GM23338 (cell line): ENCODE data around the gene OSBPL10. TPM values are rescaled to one million over a fixed set of nuclear protein-coding genes. Genes with fewer than 3 reads are reported as not detected.

Source experiments
- ATAC-seq: fragments of 200-7000 bp; cut with Tn5 transposase; 3 replicates; pipeline ENCODE4 v1.9.1; 2020
- DNase-seq: peaks from one replicate; pipeline ENCODE4 v3.0.0-alpha.2; 2015; ENCODE audit warnings: low spot score
- H2AFZ ChIP-seq: fragments of 200-600 bp; sonication (generic); 2 replicates; pipeline ENCODE4 v1.8.0; 2016; ENCODE audit warnings: antibody characterized with exemption, mild to moderate bottlenecking, moderate library complexity
- H3F3A ChIP-seq: fragments of 200-600 bp; sonication (generic); replicated peaks from 2 replicates; pipeline ENCODE4 v1.8.0; 2017; ENCODE audit warnings: antibody characterized with exemption, mixed run types, low read depth
- H3K27ac ChIP-seq: fragments of 200-600 bp; sonication (generic); 2 replicates; pipeline ENCODE4 v1.6.1; 2016; ENCODE audit warnings: low read depth
- H3K27me3 ChIP-seq: fragments of 200-600 bp; sonication (generic); 2 replicates; pipeline ENCODE4 v1.8.0; 2016; ENCODE audit warnings: mild to moderate bottlenecking, mixed run types, moderate library complexity; ENCODE audit not compliant: insufficient read depth
- H3K36me3 ChIP-seq: fragments of 200-600 bp; sonication (generic); 2 replicates; pipeline ENCODE4 v1.8.0; 2016; ENCODE audit warnings: mild to moderate bottlenecking; ENCODE audit not compliant: insufficient read depth
- H3K4me1 ChIP-seq: fragments of 200-600 bp; sonication (generic); 2 replicates; pipeline ENCODE4 v1.8.0; 2016; ENCODE audit warnings: mild to moderate bottlenecking, moderate library complexity; ENCODE audit not compliant: insufficient read depth
- H3K4me2 ChIP-seq: fragments of 200-600 bp; sonication (generic); 2 replicates; pipeline ENCODE4 v1.7.1; 2017; ENCODE audit warnings: mixed run types
- H3K4me3 ChIP-seq: fragments of 200-600 bp; sonication (generic); 2 replicates; pipeline ENCODE4 v1.6.1; 2016; ENCODE audit warnings: mixed run types
- H3K79me2 ChIP-seq: fragments of 200-600 bp; sonication (generic); replicated peaks from 2 replicates; pipeline ENCODE4 v1.8.0; 2017; ENCODE audit warnings: mild to moderate bottlenecking; ENCODE audit not compliant: insufficient read depth
- H3K9me2 ChIP-seq: fragments of 200-600 bp; sonication (generic); 2 replicates; pipeline ENCODE4 v1.8.0; 2017; ENCODE audit not compliant: insufficient read depth
- H4K20me1 ChIP-seq: fragments of 200-600 bp; sonication (generic); replicated peaks from 2 replicates; pipeline ENCODE4 v1.8.0; 2017; ENCODE audit warnings: mild to moderate bottlenecking; ENCODE audit not compliant: insufficient read depth
- H3K27ac Mint-ChIP-seq: 2 replicates; pipeline ENCODE4 v1.8.0; 2020; ENCODE audit warnings: inconsistent platforms, mild to moderate bottlenecking, moderate library complexity, mixed read lengths
- H3K27me3 Mint-ChIP-seq: 3 replicates; pipeline ENCODE4 v1.8.0; 2022; ENCODE audit warnings: low read depth, mild to moderate bottlenecking, moderate library complexity, mixed read lengths, inconsistent platforms; ENCODE audit not compliant: insufficient read depth, poor library complexity
- H3K36me3 Mint-ChIP-seq: 3 replicates; pipeline ENCODE4 v1.8.0; 2021; ENCODE audit warnings: low read depth, mild to moderate bottlenecking, inconsistent platforms, moderate library complexity, mixed read lengths
- H3K4me1 Mint-ChIP-seq: 3 replicates; pipeline ENCODE4 v1.8.0; 2020; ENCODE audit warnings: mild to moderate bottlenecking, inconsistent platforms, mixed read lengths
- H3K4me3 Mint-ChIP-seq: 3 replicates; pipeline ENCODE4 v1.8.0; 2021; ENCODE audit warnings: moderate library complexity, mild to moderate bottlenecking, inconsistent platforms, mixed read lengths
- H3K9me3 Mint-ChIP-seq: 3 replicates; pipeline ENCODE4 v1.8.0; 2020; ENCODE audit warnings: moderate library complexity, mild to moderate bottlenecking, inconsistent platforms, mixed read lengths
- CREB1 ChIP-seq: fragments of 250-450 bp; sonication (Bioruptor Pico); IDR thresholded peaks from 2 replicates; pipeline ENCODE4 v1.5.0; 2020; ENCODE audit warnings: low read depth, mild to moderate bottlenecking, moderate library complexity
- EZH2 ChIP-seq: fragments of 200-600 bp; sonication (generic); IDR thresholded peaks from one replicate; pipeline ENCODE4 v1.8.0; 2017; ENCODE audit warnings: antibody characterized with exemption, mild to moderate bottlenecking, low read depth; ENCODE audit not compliant: unreplicated experiment
- JUNB ChIP-seq: IDR thresholded peaks from one replicate; pipeline ENCODE4 v1.6.1; 2016; ENCODE audit warnings: antibody characterized with exemption; ENCODE audit not compliant: unreplicated experiment
- NANOG ChIP-seq: IDR thresholded peaks from 2 replicates; pipeline ENCODE4 v1.6.1; 2016; ENCODE audit warnings: antibody characterized with exemption, borderline replicate concordance
- POLR2AphosphoS5 ChIP-seq: IDR thresholded peaks from 2 replicates; pipeline ENCODE4 v1.6.1; 2016; ENCODE audit warnings: antibody characterized with exemption, low read depth
- STAT1 ChIP-seq: IDR thresholded peaks from one replicate; pipeline ENCODE4 v1.6.1; 2016; ENCODE audit warnings: antibody characterized with exemption; ENCODE audit not compliant: unreplicated experiment
- ZNF114 ChIP-seq: fragments of 250-450 bp; sonication (Bioruptor Pico); IDR thresholded peaks from 2 replicates; pipeline ENCODE4 v1.5.0; 2020; ENCODE audit warnings: mild to moderate bottlenecking, moderate library complexity
- ZNF331 ChIP-seq: fragments of 250-450 bp; sonication (Bioruptor Pico); IDR thresholded peaks from 2 replicates; pipeline ENCODE4 v1.5.0; 2020; ENCODE audit warnings: low read depth, mild to moderate bottlenecking, moderate library complexity
- polyA plus RNA-seq: library from polyadenylated mRNA; unstranded; fragments of >200 nt; fragmentation: Nextera tagmentation; extraction: Ambion mirVana; gene quantifications from 2 replicates; pipeline ENCODE4 v1.2.1, GENCODE V29; 2016
- total RNA-seq: library from RNA; depleted of rRNA; stranded (reverse); fragments of >200 nt; shearing (Covaris generic); gene quantifications from 2 replicates; pipeline ENCODE4 v1.2.3, GENCODE V29; 2014
- TF ChIP-seq, protein P1 (sequence below): IDR thresholded peaks from 2 replicates; pipeline ENCODE4 v1.6.1; 2016; ENCODE audit warnings: antibody characterized with exemption
- TF ChIP-seq, protein P2 (sequence below): IDR thresholded peaks from one replicate; pipeline ENCODE4 v1.6.1; 2018; ENCODE audit warnings: antibody characterized with exemption; ENCODE audit not compliant: unreplicated experiment

The OSBPL10 gene
- total and polyA plus RNA-seq, 2 experiments from 2014 or later: 23.8 to 149 TPM

DNA sequence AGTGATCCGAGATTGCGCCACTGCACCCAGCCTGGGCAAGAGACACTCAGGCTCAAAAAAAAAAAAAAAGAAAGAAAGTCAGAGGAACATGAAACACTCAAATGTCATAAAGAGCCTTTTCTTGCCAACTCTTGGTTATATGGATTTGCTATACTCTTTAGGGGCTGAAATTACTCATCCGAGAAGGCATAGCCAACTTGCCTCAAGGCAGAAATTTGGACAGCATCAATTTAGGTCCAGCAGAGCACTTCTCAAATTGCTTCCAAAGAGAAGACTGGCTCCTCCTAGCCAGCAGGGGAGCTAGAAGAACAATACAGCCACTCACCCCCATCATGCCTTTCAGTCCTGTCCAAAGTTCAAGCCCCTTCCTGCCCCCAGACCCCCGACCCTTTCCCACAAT lies 43.8 kb downstream of the OSBPL10 start:
- H3K4me1 ChIP-seq: peaks cover 48% of the 10 kb centered on the region
- no peaks in the 10 kb centered on the region for H3K27me3 ChIP-seq
- no peak overlapping the region for H3K4me3 Mint-ChIP-seq
- H3K27me3 Mint-ChIP-seq: peaks cover 7% of the 10 kb centered on the region
- no peak for ATAC-seq
- no peaks in the 10 kb centered on the region for H4K20me1 ChIP-seq
- H3K4me1 Mint-ChIP-seq: peaks cover 41% of the 10 kb centered on the region
- DNase-seq: no peak
- 0 out of 2 replicates have a peak, but pooled peaks cover 3% of the 10 kb centered on the region for H3F3A ChIP-seq
- H3K4me3 ChIP-seq: no peak overlapping the region
- no peaks in the 10 kb centered on the region for H3K36me3 Mint-ChIP-seq
- peaks cover 10% of the 10 kb centered on the region; the same call in 1 of the 2 replicates for H3K9me2 ChIP-seq
- no peak overlapping the region for H2AFZ ChIP-seq
- no peak overlapping the region for H3K27ac ChIP-seq
- peaks cover 97% of the 10 kb centered on the region for H3K79me2 ChIP-seq
- H3K27ac Mint-ChIP-seq: no peak overlapping the region; the same call in 1 of the 2 replicates
- TF ChIP-seq CREB1 (CRISPR knock-in tag): no peak
- no peak for TF ChIP-seq STAT1
- TF ChIP-seq JUNB: no peak
- TF ChIP-seq, protein P1, sequence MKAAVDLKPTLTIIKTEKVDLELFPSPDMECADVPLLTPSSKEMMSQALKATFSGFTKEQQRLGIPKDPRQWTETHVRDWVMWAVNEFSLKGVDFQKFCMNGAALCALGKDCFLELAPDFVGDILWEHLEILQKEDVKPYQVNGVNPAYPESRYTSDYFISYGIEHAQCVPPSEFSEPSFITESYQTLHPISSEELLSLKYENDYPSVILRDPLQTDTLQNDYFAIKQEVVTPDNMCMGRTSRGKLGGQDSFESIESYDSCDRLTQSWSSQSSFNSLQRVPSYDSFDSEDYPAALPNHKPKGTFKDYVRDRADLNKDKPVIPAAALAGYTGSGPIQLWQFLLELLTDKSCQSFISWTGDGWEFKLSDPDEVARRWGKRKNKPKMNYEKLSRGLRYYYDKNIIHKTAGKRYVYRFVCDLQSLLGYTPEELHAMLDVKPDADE: no peak
- no peak for TF ChIP-seq NANOG
- TF ChIP-seq EZH2: no peak
- no peak for TF ChIP-seq ZNF114 (CRISPR knock-in tag)
- no peak overlapping the region for H3K4me2 ChIP-seq
- H3K9me3 Mint-ChIP-seq: no peaks in the 10 kb centered on the region
- H3K36me3 ChIP-seq: no peaks in the 10 kb centered on the region

DNA sequence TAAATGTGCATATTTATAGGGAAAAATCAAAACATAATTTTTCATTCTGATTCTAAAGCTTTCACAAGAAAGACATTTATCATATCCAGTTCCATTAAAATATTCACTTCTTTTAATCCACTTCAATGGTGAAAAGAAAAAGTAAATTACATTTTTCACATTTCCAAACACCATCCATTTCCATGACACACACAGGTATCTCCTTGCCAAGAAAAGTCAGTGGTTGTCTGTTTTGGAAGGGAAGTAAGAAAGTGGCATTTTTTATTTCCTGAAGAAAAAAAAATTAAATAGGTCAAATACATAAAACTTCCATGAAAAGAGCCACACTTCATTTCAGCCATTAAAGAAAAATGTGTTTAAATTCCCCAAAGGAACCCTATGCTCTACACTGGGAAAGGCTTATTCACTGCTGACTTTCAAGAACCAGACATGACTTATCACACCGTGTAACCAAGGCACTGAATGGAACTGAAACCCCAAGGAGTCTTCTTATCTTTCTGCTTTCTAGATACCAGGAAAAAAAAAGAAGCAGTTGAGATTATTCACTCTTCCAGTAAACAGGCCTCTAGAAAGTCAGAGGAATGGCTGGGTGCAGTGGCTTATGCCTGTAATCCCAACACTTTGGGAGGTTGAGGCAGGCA lies 44.5 kb downstream of the OSBPL10 start:
- H3K4me1 ChIP-seq: peaks cover 47% of the 10 kb centered on the region
- H3F3A ChIP-seq: 0 out of 2 replicates have a peak, but pooled peaks cover 3% of the 10 kb centered on the region
- no peak overlapping the region; the same call in 1 of the 2 replicates for H3K4me3 ChIP-seq
- ATAC-seq (no peak), DNase-seq (no peak)
- H3K9me2 ChIP-seq: peaks cover 10% of the 10 kb centered on the region; the same call in 1 of the 2 replicates
- H3K27me3 Mint-ChIP-seq: peaks cover 5% of the 10 kb centered on the region
- peaks cover 97% of the 10 kb centered on the region for H3K79me2 ChIP-seq
- peaks cover 41% of the 10 kb centered on the region for H3K4me1 Mint-ChIP-seq
- no peaks in the 10 kb centered on the region for H3K9me3 Mint-ChIP-seq
- H3K4me2 ChIP-seq: peak overlapping the region; percentile 36
- H3K27ac Mint-ChIP-seq: no peak overlapping the region
- H3K27me3 ChIP-seq: no peaks in the 10 kb centered on the region
- H3K4me3 Mint-ChIP-seq: no peak overlapping the region
- H3K36me3 Mint-ChIP-seq: no peaks in the 10 kb centered on the region
- no peaks in the 10 kb centered on the region for H4K20me1 ChIP-seq
- peak overlapping the region; percentile 72 for H3K27ac ChIP-seq
- H2AFZ ChIP-seq: no peak overlapping the region
- H3K36me3 ChIP-seq: no peaks in the 10 kb centered on the region
- TF ChIP-seq, protein P1: no peak
- TF ChIP-seq NANOG: no peak
- TF ChIP-seq POLR2AphosphoS5: no peak
- TF ChIP-seq CREB1 (CRISPR knock-in tag): no peak
- no peak for TF ChIP-seq EZH2
- TF ChIP-seq ZNF331 (CRISPR knock-in tag): no peak
- TF ChIP-seq, protein P2, sequence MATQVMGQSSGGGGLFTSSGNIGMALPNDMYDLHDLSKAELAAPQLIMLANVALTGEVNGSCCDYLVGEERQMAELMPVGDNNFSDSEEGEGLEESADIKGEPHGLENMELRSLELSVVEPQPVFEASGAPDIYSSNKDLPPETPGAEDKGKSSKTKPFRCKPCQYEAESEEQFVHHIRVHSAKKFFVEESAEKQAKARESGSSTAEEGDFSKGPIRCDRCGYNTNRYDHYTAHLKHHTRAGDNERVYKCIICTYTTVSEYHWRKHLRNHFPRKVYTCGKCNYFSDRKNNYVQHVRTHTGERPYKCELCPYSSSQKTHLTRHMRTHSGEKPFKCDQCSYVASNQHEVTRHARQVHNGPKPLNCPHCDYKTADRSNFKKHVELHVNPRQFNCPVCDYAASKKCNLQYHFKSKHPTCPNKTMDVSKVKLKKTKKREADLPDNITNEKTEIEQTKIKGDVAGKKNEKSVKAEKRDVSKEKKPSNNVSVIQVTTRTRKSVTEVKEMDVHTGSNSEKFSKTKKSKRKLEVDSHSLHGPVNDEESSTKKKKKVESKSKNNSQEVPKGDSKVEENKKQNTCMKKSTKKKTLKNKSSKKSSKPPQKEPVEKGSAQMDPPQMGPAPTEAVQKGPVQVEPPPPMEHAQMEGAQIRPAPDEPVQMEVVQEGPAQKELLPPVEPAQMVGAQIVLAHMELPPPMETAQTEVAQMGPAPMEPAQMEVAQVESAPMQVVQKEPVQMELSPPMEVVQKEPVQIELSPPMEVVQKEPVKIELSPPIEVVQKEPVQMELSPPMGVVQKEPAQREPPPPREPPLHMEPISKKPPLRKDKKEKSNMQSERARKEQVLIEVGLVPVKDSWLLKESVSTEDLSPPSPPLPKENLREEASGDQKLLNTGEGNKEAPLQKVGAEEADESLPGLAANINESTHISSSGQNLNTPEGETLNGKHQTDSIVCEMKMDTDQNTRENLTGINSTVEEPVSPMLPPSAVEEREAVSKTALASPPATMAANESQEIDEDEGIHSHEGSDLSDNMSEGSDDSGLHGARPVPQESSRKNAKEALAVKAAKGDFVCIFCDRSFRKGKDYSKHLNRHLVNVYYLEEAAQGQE: no peak
